GM12878 (cell line): ENCODE data around the gene NPSR1. TPM values are rescaled to one million over a fixed set of nuclear protein-coding genes. Genes with fewer than 3 reads are reported as not detected.

ENCODE experiments used
- ATAC-seq: fragments of 200-7000 bp; cut with Tn5 transposase; 3 replicates; pipeline ENCODE4 v1.9.1; 2020; ENCODE audit warnings: mild to moderate bottlenecking, moderate library complexity
- BruUV-seq: library from RNA; stranded (reverse); fragments of 400-500 nt; replicated peaks from 2 replicates; lab custom pipeline; 2021; lab: Mats Ljungman, UMichigan
- CTCF ChIA-PET: fragments of 300-600 bp; sonication (Branson Sonifier 250); formaldehyde crosslinking; extraction: SDS; loops from one replicate; lab custom pipeline; 2021; ENCODE audit warnings: inconsistent platforms; lab: Yijun Ruan, JAX
- POLR2A ChIA-PET: fragments of 350-600 bp; formaldehyde crosslinking; extraction: SDS; loops from one replicate; lab custom pipeline; 2021; ENCODE audit warnings: inconsistent platforms; lab: Charles Lee
- RAD21 ChIA-PET: fragments of 300-600 bp; sonication (Branson Sonifier 250); formaldehyde crosslinking; loops from one replicate; lab custom pipeline; 2023; ENCODE audit warnings: antibody characterized with exemption; ENCODE audit not compliant: unreplicated experiment; lab: Charles Lee
- SMC1A ChIA-PET: fragments of 300-600 bp; sonication (Branson Sonifier 250); formaldehyde crosslinking; loops from one replicate; lab custom pipeline; 2023; ENCODE audit not compliant: unreplicated experiment, uncharacterized antibody; lab: Charles Lee
- DNase-seq: peaks from one replicate; pipeline ENCODE4 v3.0.0-alpha.2; 2011; ENCODE audit warnings: low read depth, low spot score
- FAIRE-seq: peaks from 3 replicates; lab custom pipeline; 2011; peaks lifted over from hg19 to GRCh38; lab: Jason Lieb, UNC
- H2AFZ ChIP-seq: 2 replicates; pipeline ENCODE4 v1.6.0; 2011; ENCODE audit warnings: low read depth, low read length, control low read depth; ENCODE audit not compliant: control insufficient read depth
- H3K27ac ChIP-seq: 2 replicates; pipeline ENCODE4 v1.5.1; 2011; ENCODE audit warnings: control low read depth; ENCODE audit not compliant: control insufficient read depth, insufficient read depth
- H3K27me3 ChIP-seq, 2 experiments: replicated peaks in 1 of 2; 2 replicates each; pipeline versions ENCODE4 v1.6.0 to v1.6.1; 2011; ENCODE audit warnings: low read length in 1 of 2; ENCODE audit not compliant: control insufficient read depth in 2 of 2, insufficient read depth in 2 of 2
- H3K36me3 ChIP-seq, 2 experiments: 2 replicates each; pipeline ENCODE4 v1.5.1; 2011; ENCODE audit warnings: low read length in 1 of 2; ENCODE audit not compliant: control insufficient read depth in 2 of 2, insufficient read depth in 2 of 2
- H3K4me1 ChIP-seq: 2 replicates; pipeline ENCODE4 v1.6.1; 2011; ENCODE audit warnings: mild to moderate bottlenecking, low read length, moderate library complexity, mixed read lengths; ENCODE audit not compliant: control insufficient read depth, insufficient read depth
- H3K4me2 ChIP-seq: 2 replicates; pipeline ENCODE4 v1.6.0; 2011; ENCODE audit warnings: control low read depth; ENCODE audit not compliant: control insufficient read depth, insufficient read depth
- H3K4me3 ChIP-seq: fragments of 200-600 bp; sonication (generic); 2 replicates; pipeline ENCODE4 v1.5.1; 2016
- H3K79me2 ChIP-seq: 2 replicates; pipeline ENCODE4 v1.6.0; 2011; ENCODE audit warnings: low read length; ENCODE audit not compliant: control insufficient read depth, insufficient read depth
- H3K9ac ChIP-seq: 2 replicates; pipeline ENCODE4 v1.8.0; 2011; ENCODE audit warnings: low read length, control low read depth, mixed read lengths; ENCODE audit not compliant: control insufficient read depth, insufficient read depth
- H3K9me3 ChIP-seq: replicated peaks from 3 replicates; pipeline ENCODE4 v1.5.1; 2011; ENCODE audit warnings: mild to moderate bottlenecking, low read length; ENCODE audit not compliant: control insufficient read depth, insufficient read depth
- H4K20me1 ChIP-seq: 2 replicates; pipeline ENCODE4 v1.6.0; 2011; ENCODE audit not compliant: control insufficient read depth, insufficient read depth
- CBFB ChIP-seq: IDR thresholded peaks from 2 replicates; pipeline ENCODE4 v1.6.1; 2016; ENCODE audit warnings: antibody characterized with exemption, low read depth
- CBX3 ChIP-seq: fragments of 200-600 bp; sonication (generic); IDR thresholded peaks from 2 replicates; pipeline ENCODE4 v1.6.1; 2016; ENCODE audit warnings: low read depth, borderline replicate concordance
- CEBPB ChIP-seq, 2 experiments: fragments of 150-350 bp in 1 of 2; IDR thresholded peaks; 2 replicates each; pipeline ENCODE4 v1.6.1; 2012 to 2014; ENCODE audit warnings: low read depth in 2 of 2, low read length in 2 of 2, borderline replicate concordance in 1 of 2, inconsistent platforms in 1 of 2
- GATAD2B ChIP-seq: fragments of 450-650 bp; conservative IDR thresholded peaks from 2 replicates; pipeline ENCODE4 v1.6.1; 2017; ENCODE audit warnings: low read depth, mild to moderate bottlenecking, moderate library complexity
- HCFC1 ChIP-seq: fragments of 150-350 bp; IDR thresholded peaks from 2 replicates; pipeline ENCODE4 v1.6.1; 2014; ENCODE audit warnings: low read length
- IKZF2 ChIP-seq, 2 experiments: fragments of 450-650 bp; IDR thresholded peaks; 2 replicates each; pipeline ENCODE4 v1.6.1; 2017; ENCODE audit warnings: mild to moderate bottlenecking in 2 of 2, moderate library complexity in 2 of 2
- IRF3 ChIP-seq: fragments of 450-650 bp; IDR thresholded peaks from 2 replicates; pipeline ENCODE4 v1.6.1; 2014; ENCODE audit warnings: mild to moderate bottlenecking
- KAT2A ChIP-seq: conservative IDR thresholded peaks from 2 replicates; pipeline ENCODE4 v1.6.1; 2011; ENCODE audit warnings: low read depth, low read length; ENCODE audit not compliant: control insufficient read depth
- POLR2A ChIP-seq: IDR thresholded peaks from 2 replicates; pipeline ENCODE4 v1.6.1; 2011; ENCODE audit warnings: low read depth, mild to moderate bottlenecking, low read length
- SIX5 ChIP-seq: IDR thresholded peaks from 2 replicates; pipeline ENCODE4 v1.6.1; 2011; ENCODE audit warnings: mild to moderate bottlenecking, low read depth, low read length, moderate library complexity; ENCODE audit not compliant: severe bottlenecking
- SKIL ChIP-seq: fragments of 450-650 bp; IDR thresholded peaks from 2 replicates; pipeline ENCODE4 v1.6.1; 2017; ENCODE audit warnings: mild to moderate bottlenecking, low read depth, inconsistent platforms; ENCODE audit not compliant: poor library complexity, severe bottlenecking
- SMAD1 ChIP-seq: fragments of 450-650 bp; IDR thresholded peaks from 2 replicates; pipeline ENCODE4 v1.6.1; 2018; ENCODE audit warnings: mild to moderate bottlenecking, low read depth; ENCODE audit not compliant: partially characterized antibody
- SMC3 ChIP-seq: IDR thresholded peaks from 2 replicates; pipeline ENCODE4 v1.6.1; 2011; ENCODE audit warnings: low read length, improper control_type of control experiment, borderline replicate concordance
- SUPT20H ChIP-seq: IDR thresholded peaks from 2 replicates; pipeline ENCODE4 v1.6.1; 2011; ENCODE audit warnings: low read depth, mild to moderate bottlenecking, low read length, moderate library complexity, borderline replicate concordance; ENCODE audit not compliant: control insufficient read depth
- WGBS: methylation state at CpG from one replicate; pipeline ENCODE4 v1.1.6; 2016; ENCODE audit warnings: low lambda C conversion rate; ENCODE audit not compliant: insufficient replicate concordance, insufficient coverage; ENCODE audit errors: missing lambda C conversion rate; 5-methylcytosine and 5-hydroxymethylcytosine counted together
- in situ Hi-C: fragments of 300-500 bp; cut with MboI; formaldehyde crosslinking; loops from 9 replicates; pipeline ENCODE4 v1.14.3; 2018; ENCODE audit warnings: mixed read lengths
- intact Hi-C: fragments of 100-400 bp; cut with micrococcal nuclease; formaldehyde crosslinking; loops from one replicate; pipeline ENCODE4 v1.14.2; 2022; ENCODE audit not compliant: unreplicated experiment
- polyA plus RNA-seq, 11 experiments: library from polyadenylated mRNA; depleted of rRNA in 4 of 11; unstranded in 6 of 11; stranded (reverse) in 5 of 11; fragments of >200 nt; fragmentation: Nextera tagmentation in 4 of 11; fragmentation: Illumina TruSeq in 1 of 11; extraction: Ambion mirVana in 4 of 11; extraction: Trizol in 1 of 11; gene quantifications; 1 replicate in 1 of 11; 2 replicates in 10 of 11; pipeline versions ENCODE4 v1.2.1 to v1.2.3, GENCODE V29; 2011 to 2016; ENCODE audit warnings: inconsistent platforms in 2 of 11, missing spikeins in 2 of 11, low read depth in 1 of 11
- total RNA-seq, 4 experiments: library from RNA; depleted of rRNA in 3 of 4; stranded (reverse); fragments of >200 nt in 3 of 4; fragmentation: Illumina TruSeq in 1 of 4; extraction: Trizol in 1 of 4; gene quantifications; 2 replicates each; pipeline versions ENCODE4 v1.2.1 to v1.2.3, GENCODE V29; 2013 to 2021
- TF ChIP-seq, protein P1 (sequence below): fragments of 450-650 bp; formaldehyde crosslinking; IDR thresholded peaks from 2 replicates; pipeline ENCODE4 v1.4.0; 2020; ENCODE audit warnings: mild to moderate bottlenecking, moderate library complexity
- TF ChIP-seq, protein P2 (sequence below): fragments of 450-650 bp; IDR thresholded peaks from 2 replicates; pipeline ENCODE4 v1.6.1; 2016; ENCODE audit warnings: mild to moderate bottlenecking

NPSR1 gene
- total and polyA plus RNA-seq, 10 of the 15 experiments (the other 5 are each of a cell fraction or from before 2014, with no cell fraction given), result 0.20 TPM; not detected in 9

- H3K4me2 ChIP-seq, result no peak overlapping the region
- ATAC-seq, result no peak
- in situ Hi-C loops, result no loop called here
- H3K79me2 ChIP-seq, result no peaks in the 10 kb centered on the region
- 20% methylated on average over 4 of the region's 4 CpGs for WGBS
- H3K4me3 ChIP-seq, result no peak overlapping the region
- ChIA-PET RAD21 (no interaction called here), CTCF (no interaction called here), POLR2A (no interaction called here), SMC1A (interaction anchor here (1.3 kb wide), 1 partner anchor 20 kb away, joined by 3 read pairs; no protein-coding TSS in a partner anchor)
- intact Hi-C loops, result no loop called here
- H3K27me3 ChIP-seq, result no peaks in the 10 kb centered on the region
- H3K9me3 ChIP-seq, result no peaks in the 10 kb centered on the region
- no peaks in the 10 kb centered on the region for H3K36me3 ChIP-seq
- no TSS peak for BruUV-seq
- no peak overlapping the region for H3K9ac ChIP-seq
- FAIRE-seq, result no peak
- H2AFZ ChIP-seq, result no peak overlapping the region
- TF ChIP-seq CEBPB (IDR thresholded peaks at IDR 0.05; ENCODE audit: borderline replicate concordance in 1 of 2, low read depth in 2 of 2, low read length in 2 of 2) (no peak), HCFC1 (no peak), SKIL (no peak), SMAD1 (no peak), SIX5 (no peak), KAT2A (no peak), GATAD2B (no peak), IRF3 (no peak), POLR2A (no peak), IKZF2 (IDR thresholded peaks at IDR 0.05) (no peak), CBFB (no peak), SMC3 (no peak), SUPT20H (no peak), CBX3 (no peak)
- TF ChIP-seq, protein P1, sequence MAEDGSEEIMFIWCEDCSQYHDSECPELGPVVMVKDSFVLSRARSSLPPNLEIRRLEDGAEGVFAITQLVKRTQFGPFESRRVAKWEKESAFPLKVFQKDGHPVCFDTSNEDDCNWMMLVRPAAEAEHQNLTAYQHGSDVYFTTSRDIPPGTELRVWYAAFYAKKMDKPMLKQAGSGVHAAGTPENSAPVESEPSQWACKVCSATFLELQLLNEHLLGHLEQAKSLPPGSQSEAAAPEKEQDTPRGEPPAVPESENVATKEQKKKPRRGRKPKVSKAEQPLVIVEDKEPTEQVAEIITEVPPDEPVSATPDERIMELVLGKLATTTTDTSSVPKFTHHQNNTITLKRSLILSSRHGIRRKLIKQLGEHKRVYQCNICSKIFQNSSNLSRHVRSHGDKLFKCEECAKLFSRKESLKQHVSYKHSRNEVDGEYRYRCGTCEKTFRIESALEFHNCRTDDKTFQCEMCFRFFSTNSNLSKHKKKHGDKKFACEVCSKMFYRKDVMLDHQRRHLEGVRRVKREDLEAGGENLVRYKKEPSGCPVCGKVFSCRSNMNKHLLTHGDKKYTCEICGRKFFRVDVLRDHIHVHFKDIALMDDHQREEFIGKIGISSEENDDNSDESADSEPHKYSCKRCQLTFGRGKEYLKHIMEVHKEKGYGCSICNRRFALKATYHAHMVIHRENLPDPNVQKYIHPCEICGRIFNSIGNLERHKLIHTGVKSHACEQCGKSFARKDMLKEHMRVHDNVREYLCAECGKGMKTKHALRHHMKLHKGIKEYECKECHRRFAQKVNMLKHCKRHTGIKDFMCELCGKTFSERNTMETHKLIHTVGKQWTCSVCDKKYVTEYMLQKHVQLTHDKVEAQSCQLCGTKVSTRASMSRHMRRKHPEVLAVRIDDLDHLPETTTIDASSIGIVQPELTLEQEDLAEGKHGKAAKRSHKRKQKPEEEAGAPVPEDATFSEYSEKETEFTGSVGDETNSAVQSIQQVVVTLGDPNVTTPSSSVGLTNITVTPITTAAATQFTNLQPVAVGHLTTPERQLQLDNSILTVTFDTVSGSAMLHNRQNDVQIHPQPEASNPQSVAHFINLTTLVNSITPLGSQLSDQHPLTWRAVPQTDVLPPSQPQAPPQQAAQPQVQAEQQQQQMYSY (CRISPR knock-in tag), result no peak
- TF ChIP-seq, protein P2, sequence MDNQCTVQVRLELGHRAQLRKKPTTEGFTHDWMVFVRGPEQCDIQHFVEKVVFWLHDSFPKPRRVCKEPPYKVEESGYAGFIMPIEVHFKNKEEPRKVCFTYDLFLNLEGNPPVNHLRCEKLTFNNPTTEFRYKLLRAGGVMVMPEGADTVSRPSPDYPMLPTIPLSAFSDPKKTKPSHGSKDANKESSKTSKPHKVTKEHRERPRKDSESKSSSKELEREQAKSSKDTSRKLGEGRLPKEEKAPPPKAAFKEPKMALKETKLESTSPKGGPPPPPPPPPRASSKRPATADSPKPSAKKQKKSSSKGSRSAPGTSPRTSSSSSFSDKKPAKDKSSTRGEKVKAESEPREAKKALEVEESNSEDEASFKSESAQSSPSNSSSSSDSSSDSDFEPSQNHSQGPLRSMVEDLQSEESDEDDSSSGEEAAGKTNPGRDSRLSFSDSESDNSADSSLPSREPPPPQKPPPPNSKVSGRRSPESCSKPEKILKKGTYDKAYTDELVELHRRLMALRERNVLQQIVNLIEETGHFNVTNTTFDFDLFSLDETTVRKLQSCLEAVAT, result no peak
- no peak for DNase-seq
- H3K4me1 ChIP-seq, result no peaks in the 10 kb centered on the region
- H4K20me1 ChIP-seq, result no peaks in the 10 kb centered on the region
- H3K27ac ChIP-seq, result no peak overlapping the region
These were observed 5.2 kb upstream of the NPSR1 start for GRCh38 chr7:34652809-34653208.
